ENCODE data around the gene COLGALT1.

COLGALT1 gene

DNA sequence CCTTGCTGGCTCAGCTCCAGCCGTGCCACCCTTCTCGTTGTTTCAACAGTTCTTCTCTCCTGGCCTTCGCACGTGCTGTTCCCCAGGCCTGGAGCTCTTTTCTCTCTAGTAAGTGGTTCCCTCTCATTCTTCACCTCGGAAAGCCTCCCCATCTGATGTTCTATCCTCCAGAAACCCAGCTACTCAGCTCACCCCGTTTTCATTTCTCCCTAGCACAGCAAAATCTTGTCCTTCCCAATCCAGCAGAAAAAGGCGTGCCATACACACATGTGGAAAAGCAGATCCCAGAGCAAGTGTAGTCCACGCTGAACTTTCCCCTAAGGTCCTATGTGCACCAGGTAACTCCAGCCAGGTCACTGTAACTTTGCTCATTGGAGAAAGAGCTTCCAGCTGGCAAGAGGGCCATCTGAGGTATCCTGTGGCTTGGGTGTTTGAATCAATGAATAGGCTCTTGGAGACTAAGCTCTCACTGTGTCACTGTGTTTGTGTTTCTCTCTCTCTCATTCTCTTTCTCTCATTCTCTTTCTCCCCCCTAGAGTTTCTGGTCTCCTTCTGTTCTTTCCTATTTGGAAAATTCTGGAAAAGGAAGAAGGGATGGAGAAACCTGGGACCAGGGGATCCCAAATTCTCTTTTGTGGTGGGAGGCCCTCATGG lies 49.0 kb downstream of the COLGALT1 start:
- Histone ChIP-seq H3K27me3 (ENCODE audit: control insufficient read depth in 1 of 2, insufficient read depth in 2 of 2, low read length in 2 of 2) (peaks cover 13 to 14% of the 10 kb centered on the region in 2 donors), H3K27ac (ENCODE audit: low read depth, low read length) (no peak overlapping the region), H3K9ac (ENCODE audit: low read depth in 1 of 2, low read length in 2 of 2) (no peak overlapping the region), H3K36me3 (ENCODE audit: control insufficient read depth in 1 of 2, insufficient read depth in 2 of 2, low read length in 2 of 2) (no peaks in the 10 kb centered on the region), H3K4me3 (ENCODE audit: low read depth in 1 of 2, low read length in 2 of 2) (no peak overlapping the region), H3K9me3 (ENCODE audit: control insufficient read depth in 1 of 2, low read length in 2 of 2) (no peaks in the 10 kb centered on the region), H3K4me1 (ENCODE audit: control insufficient read depth in 1 of 2, insufficient read depth in 2 of 2, low read length in 2 of 2) (peaks cover 6 to 10% of the 10 kb centered on the region in 2 donors)

DNA sequence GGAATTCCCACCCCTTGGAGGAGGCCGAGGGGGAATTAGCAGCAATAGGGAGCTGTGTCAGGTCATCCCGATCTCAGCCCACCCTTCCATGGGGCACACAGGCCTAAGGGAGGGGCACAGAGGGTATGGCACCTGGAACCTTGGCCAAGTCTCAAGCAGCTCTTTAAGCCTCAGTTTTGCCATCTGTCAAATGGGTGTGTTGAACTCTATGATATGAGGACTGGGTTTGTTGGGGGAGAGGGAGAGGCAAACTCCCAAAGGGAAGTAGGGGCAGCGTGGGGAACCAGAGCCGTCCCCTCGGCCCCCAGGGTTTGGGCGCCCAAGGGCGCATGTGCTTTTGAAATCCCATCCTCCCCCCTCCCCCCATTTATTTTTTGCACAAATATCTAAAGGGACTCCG lies 49.7 kb downstream of the COLGALT1 start:
- no peaks in the 10 kb centered on the region for H3K9me3 ChIP-seq (ENCODE audit: control insufficient read depth in 1 of 2, low read length in 2 of 2)
- no peaks in the 10 kb centered on the region for H3K36me3 ChIP-seq (ENCODE audit: control insufficient read depth in 1 of 2, insufficient read depth in 2 of 2, low read length in 2 of 2)
- peaks cover 13 to 14% of the 10 kb centered on the region in 2 donors for H3K27me3 ChIP-seq (ENCODE audit: control insufficient read depth in 1 of 2, insufficient read depth in 2 of 2, low read length in 2 of 2)
- H3K27ac ChIP-seq (ENCODE audit: low read depth, low read length): no peak overlapping the region
- no peak overlapping the region for H3K4me3 ChIP-seq (ENCODE audit: low read depth in 1 of 2, low read length in 2 of 2)
- H3K9ac ChIP-seq (ENCODE audit: low read depth in 1 of 2, low read length in 2 of 2): no peak overlapping the region
- H3K4me1 ChIP-seq (ENCODE audit: control insufficient read depth in 1 of 2, insufficient read depth in 2 of 2, low read length in 2 of 2): peaks cover 6 to 10% of the 10 kb centered on the region in 2 donors

DNA sequence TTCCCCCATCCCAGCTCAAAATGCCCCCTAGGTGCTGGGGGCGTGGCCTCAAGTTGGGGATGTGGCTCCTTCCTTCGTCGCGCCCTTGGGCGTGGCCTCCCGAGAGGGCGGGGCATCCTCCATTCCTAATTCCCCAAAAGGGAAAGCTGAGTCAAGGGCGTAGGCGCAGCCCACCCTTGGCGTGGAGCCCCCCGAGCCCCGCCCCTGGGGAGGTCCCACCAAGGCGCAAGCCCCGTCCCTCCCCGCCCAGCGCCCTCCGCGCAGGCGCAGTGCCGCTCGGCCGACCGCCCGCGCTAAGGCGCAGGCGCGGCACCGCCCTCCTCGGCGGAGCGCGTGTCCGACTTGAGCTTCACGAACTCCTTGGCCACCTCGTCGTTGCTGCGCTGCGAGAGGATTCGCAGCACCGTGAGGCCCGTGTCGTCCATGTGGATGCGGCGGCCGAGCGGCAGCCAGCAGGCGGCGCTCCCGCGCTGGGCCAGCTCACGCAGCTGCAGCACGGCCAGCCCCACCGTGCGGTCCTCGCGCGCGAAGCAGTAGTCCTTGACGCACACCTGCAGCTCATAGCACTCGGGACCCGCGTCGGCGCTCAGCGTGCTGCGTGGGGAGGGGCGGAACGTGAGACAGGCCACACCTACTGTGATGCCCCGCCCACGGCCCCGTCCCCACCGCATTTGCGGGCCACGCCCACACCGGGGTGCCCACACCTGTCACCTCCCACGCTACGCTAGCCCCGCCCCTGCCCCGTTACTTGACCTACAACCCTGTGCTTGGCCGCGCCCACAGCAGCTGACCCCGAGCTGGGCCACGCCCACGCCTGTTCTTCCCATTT lies 50.5 kb downstream of the COLGALT1 start:
- peak overlapping the region; percentile 20 for H3K27ac ChIP-seq (ENCODE audit: low read depth, low read length)
- H3K27me3 ChIP-seq (ENCODE audit: control insufficient read depth in 1 of 2, insufficient read depth in 2 of 2, low read length in 2 of 2): peaks cover 13 to 14% of the 10 kb centered on the region in 2 donors
- H3K9ac ChIP-seq (ENCODE audit: low read depth in 1 of 2, low read length in 2 of 2): no peak overlapping the region
- H3K36me3 ChIP-seq (ENCODE audit: control insufficient read depth in 1 of 2, insufficient read depth in 2 of 2, low read length in 2 of 2): no peaks in the 10 kb centered on the region
- peak overlapping the region; percentile 52 to 62 for H3K4me3 ChIP-seq (ENCODE audit: low read depth in 1 of 2, low read length in 2 of 2)
- peaks cover 6 to 10% of the 10 kb centered on the region in 2 donors for H3K4me1 ChIP-seq (ENCODE audit: control insufficient read depth in 1 of 2, insufficient read depth in 2 of 2, low read length in 2 of 2)
- no peaks in the 10 kb centered on the region for H3K9me3 ChIP-seq (ENCODE audit: control insufficient read depth in 1 of 2, low read length in 2 of 2)

DNA sequence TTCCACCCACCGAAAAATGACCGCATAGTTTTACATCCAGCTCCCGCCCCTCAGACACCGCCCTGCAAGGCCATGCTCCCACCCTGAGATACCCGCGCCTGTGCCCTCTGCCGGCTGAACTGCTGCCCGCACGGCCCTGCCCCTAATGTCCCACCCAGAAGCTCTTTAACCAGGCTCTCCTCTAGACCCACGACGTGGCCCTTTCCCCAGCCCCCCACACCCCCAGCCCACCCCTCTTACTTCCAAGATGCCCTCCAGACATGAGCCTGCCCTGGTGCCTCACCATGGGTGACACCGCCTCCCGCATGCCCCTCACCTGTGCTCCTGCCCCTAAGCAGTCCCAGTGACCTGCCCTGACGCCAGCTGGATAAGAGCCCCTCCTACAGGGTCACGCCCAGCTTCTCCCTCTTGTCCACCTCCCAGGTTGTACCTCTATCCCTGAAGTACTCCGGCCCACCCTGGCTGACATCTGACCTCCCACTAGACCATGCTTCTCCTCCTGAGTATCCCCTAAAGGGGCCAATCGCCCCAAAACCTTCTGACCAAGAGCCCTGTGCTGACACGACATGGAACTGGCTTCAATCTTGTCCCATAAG lies 51.2 kb downstream of the COLGALT1 start:
- Histone ChIP-seq H3K4me1 (ENCODE audit: control insufficient read depth in 1 of 2, insufficient read depth in 2 of 2, low read length in 2 of 2) (peaks cover 6 to 10% of the 10 kb centered on the region in 2 donors), H3K4me3 (ENCODE audit: low read depth in 1 of 2, low read length in 2 of 2) (peak overlapping the region in 1 of 2 donors; percentile 62), H3K9me3 (ENCODE audit: control insufficient read depth in 1 of 2, low read length in 2 of 2) (no peaks in the 10 kb centered on the region), H3K36me3 (ENCODE audit: control insufficient read depth in 1 of 2, insufficient read depth in 2 of 2, low read length in 2 of 2) (no peaks in the 10 kb centered on the region), H3K27me3 (ENCODE audit: control insufficient read depth in 1 of 2, insufficient read depth in 2 of 2, low read length in 2 of 2) (peaks cover 7 to 14% of the 10 kb centered on the region in 2 donors), H3K9ac (ENCODE audit: low read depth in 1 of 2, low read length in 2 of 2) (no peak overlapping the region), H3K27ac (ENCODE audit: low read depth, low read length) (no peak overlapping the region)

DNA sequence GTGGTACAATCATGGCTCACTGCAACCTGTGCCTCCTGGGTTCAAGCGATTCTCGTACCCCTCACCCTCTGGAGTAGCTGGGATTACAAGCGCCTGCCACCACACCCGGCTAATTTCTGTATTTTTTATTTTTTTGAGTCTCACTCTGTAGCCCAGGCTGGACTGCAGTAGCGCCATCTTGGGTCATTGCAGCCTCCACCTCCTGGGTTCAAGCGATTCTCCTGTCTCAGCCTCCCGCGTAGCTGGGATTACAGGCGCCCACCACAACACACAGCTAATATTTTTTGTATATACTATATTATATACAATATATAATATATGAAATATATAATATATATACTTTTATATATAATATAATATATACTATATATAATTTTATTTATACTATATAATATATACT lies 52.5 kb downstream of the COLGALT1 start:
- Histone ChIP-seq H3K9me3 (ENCODE audit: control insufficient read depth in 1 of 2, low read length in 2 of 2) (no peaks in the 10 kb centered on the region), H3K27ac (ENCODE audit: low read depth, low read length) (no peak overlapping the region), H3K4me1 (ENCODE audit: control insufficient read depth in 1 of 2, insufficient read depth in 2 of 2, low read length in 2 of 2) (peaks cover 6 to 10% of the 10 kb centered on the region in 2 donors), H3K9ac (ENCODE audit: low read depth in 1 of 2, low read length in 2 of 2) (no peak overlapping the region), H3K36me3 (ENCODE audit: control insufficient read depth in 1 of 2, insufficient read depth in 2 of 2, low read length in 2 of 2) (no peaks in the 10 kb centered on the region), H3K4me3 (ENCODE audit: low read depth in 1 of 2, low read length in 2 of 2) (no peak overlapping the region), H3K27me3 (ENCODE audit: control insufficient read depth in 1 of 2, insufficient read depth in 2 of 2, low read length in 2 of 2) (peaks cover 4 to 7% of the 10 kb centered on the region in 2 donors)

DNA sequence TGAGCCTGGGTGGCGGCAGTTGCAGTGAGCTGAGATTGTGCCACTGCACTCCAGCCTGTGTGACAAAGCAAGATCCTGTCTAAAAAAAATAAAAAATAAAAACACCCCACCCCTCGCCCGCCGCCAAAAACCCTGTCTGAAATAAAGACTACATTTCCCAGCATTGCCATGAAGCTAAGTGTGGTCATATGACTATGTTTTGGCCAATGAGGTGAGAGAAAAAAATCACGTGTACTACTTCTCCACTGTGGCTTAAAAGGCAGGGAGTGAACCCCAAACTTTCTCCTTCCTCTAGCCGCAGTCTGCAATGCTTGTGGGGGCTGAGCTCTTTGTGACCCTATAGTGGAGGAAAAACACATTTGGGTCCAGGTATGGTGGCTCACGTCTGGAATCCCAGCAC lies 54.9 kb downstream of the COLGALT1 start:
- H3K9me3 ChIP-seq (ENCODE audit: control insufficient read depth in 1 of 2, low read length in 2 of 2): no peaks in the 10 kb centered on the region
- H3K9ac ChIP-seq (ENCODE audit: low read depth in 1 of 2, low read length in 2 of 2): no peak overlapping the region
- no peaks in the 10 kb centered on the region for H3K36me3 ChIP-seq (ENCODE audit: control insufficient read depth in 1 of 2, insufficient read depth in 2 of 2, low read length in 2 of 2)
- no peak overlapping the region for H3K27ac ChIP-seq (ENCODE audit: low read depth, low read length)
- peaks cover 6 to 10% of the 10 kb centered on the region in 2 donors for H3K4me1 ChIP-seq (ENCODE audit: control insufficient read depth in 1 of 2, insufficient read depth in 2 of 2, low read length in 2 of 2)
- H3K27me3 ChIP-seq (ENCODE audit: control insufficient read depth in 1 of 2, insufficient read depth in 2 of 2, low read length in 2 of 2): peaks cover 0 to 3% of the 10 kb centered on the region in 2 donors
- no peak overlapping the region for H3K4me3 ChIP-seq (ENCODE audit: low read depth in 1 of 2, low read length in 2 of 2)

DNA sequence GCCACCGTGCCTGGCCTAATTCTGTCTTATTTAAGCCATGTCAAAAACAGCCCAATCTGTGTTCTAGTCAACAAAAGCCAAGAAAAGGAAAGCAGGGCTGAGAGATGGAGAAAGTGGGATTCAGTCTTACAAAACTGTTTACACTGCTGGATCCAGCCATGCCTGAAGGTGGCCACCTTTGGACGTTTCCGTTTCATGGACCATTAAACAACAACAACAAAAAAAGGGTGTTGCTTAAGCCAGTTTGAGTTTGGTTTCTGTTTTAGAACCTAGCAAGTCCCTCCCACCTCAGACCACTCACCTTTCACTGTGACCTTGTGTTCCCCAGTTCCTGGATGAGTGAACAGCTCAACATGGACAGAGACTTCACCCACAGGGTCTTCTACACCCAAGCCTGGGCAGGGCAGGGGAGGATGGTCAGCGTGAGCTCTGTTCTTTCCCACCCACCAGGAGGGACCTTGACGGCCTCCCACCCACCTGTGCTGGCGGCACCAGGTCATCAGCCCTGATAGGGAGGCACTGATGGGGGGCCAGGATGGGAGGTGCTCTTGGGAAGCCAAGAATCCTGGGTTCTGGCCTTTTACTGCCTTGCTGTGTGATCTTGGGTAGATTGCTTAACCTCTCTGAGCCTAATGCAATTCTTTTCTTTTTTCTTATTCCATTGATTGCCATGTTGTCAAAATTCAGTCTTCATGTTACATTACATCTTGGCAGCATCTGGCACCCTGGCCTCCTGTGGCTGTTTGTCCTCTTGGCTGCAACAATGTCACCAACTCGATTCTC lies 56.2 kb downstream of the COLGALT1 start:
- Histone ChIP-seq H3K4me3 (ENCODE audit: low read depth in 1 of 2, low read length in 2 of 2) (no peak overlapping the region), H3K4me1 (ENCODE audit: control insufficient read depth in 1 of 2, insufficient read depth in 2 of 2, low read length in 2 of 2) (no peaks in the 10 kb centered on the region), H3K36me3 (ENCODE audit: control insufficient read depth in 1 of 2, insufficient read depth in 2 of 2, low read length in 2 of 2) (no peaks in the 10 kb centered on the region), H3K27me3 (ENCODE audit: control insufficient read depth in 1 of 2, insufficient read depth in 2 of 2, low read length in 2 of 2) (peaks cover 6 to 9% of the 10 kb centered on the region in 2 donors), H3K27ac (ENCODE audit: low read depth, low read length) (no peak overlapping the region), H3K9ac (ENCODE audit: low read depth in 1 of 2, low read length in 2 of 2) (no peak overlapping the region), H3K9me3 (ENCODE audit: control insufficient read depth in 1 of 2, low read length in 2 of 2) (no peaks in the 10 kb centered on the region)

DNA sequence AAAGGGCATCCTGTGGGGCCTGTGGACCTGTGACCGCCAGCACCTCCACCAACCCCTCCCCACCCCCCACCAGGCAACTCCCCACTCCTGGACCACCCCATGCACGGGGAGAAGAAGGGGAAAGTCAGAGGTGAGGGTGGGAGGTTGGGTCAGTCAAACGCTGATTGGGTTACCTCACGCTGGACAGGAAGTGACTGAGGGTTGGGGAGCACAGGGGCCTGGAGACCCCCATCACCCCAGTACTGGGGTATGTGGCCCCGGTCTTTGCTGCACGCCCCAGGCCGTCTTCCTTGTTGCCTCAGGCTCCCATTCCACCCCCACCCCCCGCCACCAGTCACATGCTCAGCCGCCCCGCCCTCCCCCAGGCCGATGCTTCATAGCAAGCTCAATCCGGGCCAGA lies 59.0 kb downstream of the COLGALT1 start:
- Histone ChIP-seq H3K36me3 (ENCODE audit: control insufficient read depth in 1 of 2, insufficient read depth in 2 of 2, low read length in 2 of 2) (no peaks in the 10 kb centered on the region), H3K27ac (ENCODE audit: low read depth, low read length) (no peak overlapping the region), H3K4me1 (ENCODE audit: control insufficient read depth in 1 of 2, insufficient read depth in 2 of 2, low read length in 2 of 2) (no peaks in the 10 kb centered on the region), H3K9me3 (ENCODE audit: control insufficient read depth in 1 of 2, low read length in 2 of 2) (no peaks in the 10 kb centered on the region), H3K9ac (ENCODE audit: low read depth in 1 of 2, low read length in 2 of 2) (no peak overlapping the region), H3K27me3 (ENCODE audit: control insufficient read depth in 1 of 2, insufficient read depth in 2 of 2, low read length in 2 of 2) (peaks cover 9 to 10% of the 10 kb centered on the region in 2 donors), H3K4me3 (ENCODE audit: low read depth in 1 of 2, low read length in 2 of 2) (no peak overlapping the region)

DNA sequence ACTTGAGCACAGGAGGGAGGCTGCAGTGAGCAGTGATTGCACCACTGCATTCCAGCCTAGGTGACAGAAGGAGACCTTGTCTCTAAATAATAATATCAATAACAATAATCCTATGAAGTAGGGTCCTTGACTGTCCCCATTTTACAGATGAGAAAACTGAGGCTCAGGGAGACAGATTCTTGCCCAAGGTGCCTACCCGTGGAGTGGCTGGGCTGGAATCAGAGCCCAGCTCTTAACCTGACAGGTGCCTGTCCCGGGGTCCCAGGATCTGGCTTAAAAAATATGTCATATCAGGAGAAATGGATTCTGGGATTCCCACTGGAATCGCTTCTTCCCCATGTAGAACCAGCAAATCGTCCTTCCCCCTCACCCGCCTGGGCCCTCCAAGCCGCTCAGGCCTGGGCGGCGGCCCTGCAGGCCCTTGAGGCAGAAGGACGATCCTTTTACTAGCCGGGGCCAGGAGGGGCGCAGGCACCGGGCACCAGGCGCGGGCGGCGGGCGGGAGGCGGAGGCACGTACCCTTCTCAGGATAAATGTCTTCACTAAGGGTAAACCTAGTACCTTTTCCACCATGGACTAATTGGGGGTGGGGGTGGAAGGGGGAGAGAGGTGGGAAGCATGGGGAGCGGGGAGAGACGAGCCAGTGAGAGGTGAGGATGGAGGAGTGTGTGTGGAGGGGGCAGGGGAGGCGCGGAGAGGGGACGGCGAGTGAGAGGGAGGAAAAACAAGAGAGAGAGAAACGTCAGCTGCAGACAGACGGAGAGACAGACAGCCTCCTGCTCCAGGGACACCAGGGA lies 60.6 kb downstream of the COLGALT1 start:
- Histone ChIP-seq H3K4me1 (ENCODE audit: control insufficient read depth in 1 of 2, insufficient read depth in 2 of 2, low read length in 2 of 2) (no peaks in the 10 kb centered on the region), H3K36me3 (ENCODE audit: control insufficient read depth in 1 of 2, insufficient read depth in 2 of 2, low read length in 2 of 2) (no peaks in the 10 kb centered on the region), H3K9ac (ENCODE audit: low read depth in 1 of 2, low read length in 2 of 2) (no peak overlapping the region), H3K4me3 (ENCODE audit: low read depth in 1 of 2, low read length in 2 of 2) (no peak overlapping the region), H3K27ac (ENCODE audit: low read depth, low read length) (no peak overlapping the region), H3K27me3 (ENCODE audit: control insufficient read depth in 1 of 2, insufficient read depth in 2 of 2, low read length in 2 of 2) (peaks cover 9 to 15% of the 10 kb centered on the region in 2 donors), H3K9me3 (ENCODE audit: control insufficient read depth in 1 of 2, low read length in 2 of 2) (no peaks in the 10 kb centered on the region)
